ENCODE results near the gene CMSS1.

CMSS1 gene

GRCh38 chr3:100184948-100185570 is 367.4 kb downstream of the CMSS1 start:
- H3K27ac ChIP-seq (ENCODE audit: low read length): no peak overlapping the region

GRCh38 chr3:100185847-100186246 is 368.2 kb downstream of the CMSS1 start:
- H3K9ac ChIP-seq (ENCODE audit: low read length in 2 of 2): no peak overlapping the region

More at GRCh38 chr3:100184948-100185570, 367.4 kb downstream of the CMSS1 start:
- H3K27me3 ChIP-seq (ENCODE audit: control insufficient read depth in 1 of 2, insufficient read depth in 2 of 2, low read length in 2 of 2): no peaks in the 10 kb centered on the region
- no peak overlapping the region for H3K4me3 ChIP-seq (ENCODE audit: low read length in 2 of 2)
- no peaks in the 10 kb centered on the region for H3K9me3 ChIP-seq (ENCODE audit: control insufficient read depth in 2 of 2, low read length in 2 of 2)
- H3K9ac ChIP-seq (ENCODE audit: low read length in 2 of 2): no peak overlapping the region
- H3K36me3 ChIP-seq (ENCODE audit: control insufficient read depth in 2 of 2, insufficient read depth in 2 of 2, low read length in 2 of 2): no peaks in the 10 kb centered on the region
- H3K4me1 ChIP-seq (ENCODE audit: control insufficient read depth, insufficient read depth, low read length): peaks cover 6% of the 10 kb centered on the region

GRCh38 chr3:100189444-100189964 is 371.8 kb downstream of the CMSS1 start:
- H3K4me1 ChIP-seq (ENCODE audit: control insufficient read depth, insufficient read depth, low read length): peaks cover 6% of the 10 kb centered on the region
- no peak overlapping the region for H3K9ac ChIP-seq (ENCODE audit: low read length in 2 of 2)
- H3K36me3 ChIP-seq (ENCODE audit: control insufficient read depth in 2 of 2, insufficient read depth in 2 of 2, low read length in 2 of 2): no peaks in the 10 kb centered on the region
- H3K9me3 ChIP-seq (ENCODE audit: control insufficient read depth in 2 of 2, low read length in 2 of 2): no peaks in the 10 kb centered on the region
- H3K27me3 ChIP-seq (ENCODE audit: control insufficient read depth in 1 of 2, insufficient read depth in 2 of 2, low read length in 2 of 2): no peaks in the 10 kb centered on the region
- no peak overlapping the region for H3K27ac ChIP-seq (ENCODE audit: low read length)
- H3K4me3 ChIP-seq (ENCODE audit: low read length in 2 of 2): no peak overlapping the region

More at GRCh38 chr3:100185847-100186246, 368.2 kb downstream of the CMSS1 start:
- no peaks in the 10 kb centered on the region for H3K36me3 ChIP-seq (ENCODE audit: control insufficient read depth in 2 of 2, insufficient read depth in 2 of 2, low read length in 2 of 2)
- no peaks in the 10 kb centered on the region for H3K9me3 ChIP-seq (ENCODE audit: control insufficient read depth in 2 of 2, low read length in 2 of 2)
- no peak overlapping the region for H3K27ac ChIP-seq (ENCODE audit: low read length)
- H3K27me3 ChIP-seq (ENCODE audit: control insufficient read depth in 1 of 2, insufficient read depth in 2 of 2, low read length in 2 of 2): no peaks in the 10 kb centered on the region
- H3K4me3 ChIP-seq (ENCODE audit: low read length in 2 of 2): no peak overlapping the region
- H3K4me1 ChIP-seq (ENCODE audit: control insufficient read depth, insufficient read depth, low read length): peaks cover 6% of the 10 kb centered on the region

GRCh38 chr3:100195375-100195774 is 377.7 kb downstream of the CMSS1 start:
- H3K36me3 ChIP-seq (ENCODE audit: control insufficient read depth in 2 of 2, insufficient read depth in 2 of 2, low read length in 2 of 2): no peaks in the 10 kb centered on the region
- H3K9me3 ChIP-seq (ENCODE audit: control insufficient read depth in 2 of 2, low read length in 2 of 2): peaks cover 2 to 3% of the 10 kb centered on the region in 2 donors
- no peaks in the 10 kb centered on the region for H3K4me1 ChIP-seq (ENCODE audit: control insufficient read depth, insufficient read depth, low read length)
- no peak overlapping the region for H3K4me3 ChIP-seq (ENCODE audit: low read length in 2 of 2)
- H3K27ac ChIP-seq (ENCODE audit: low read length): no peak overlapping the region
- no peak overlapping the region for H3K9ac ChIP-seq (ENCODE audit: low read length in 2 of 2)
- no peaks in the 10 kb centered on the region for H3K27me3 ChIP-seq (ENCODE audit: control insufficient read depth in 1 of 2, insufficient read depth in 2 of 2, low read length in 2 of 2)

GRCh38 chr3:100197876-100198275 is 380.2 kb downstream of the CMSS1 start:
- no peak overlapping the region for H3K27ac ChIP-seq (ENCODE audit: low read length)
- H3K4me1 ChIP-seq (ENCODE audit: control insufficient read depth, insufficient read depth, low read length): no peaks in the 10 kb centered on the region
- H3K9me3 ChIP-seq (ENCODE audit: control insufficient read depth in 2 of 2, low read length in 2 of 2): peaks cover 2 to 3% of the 10 kb centered on the region in 2 donors
- no peak overlapping the region for H3K9ac ChIP-seq (ENCODE audit: low read length in 2 of 2)
- no peaks in the 10 kb centered on the region for H3K36me3 ChIP-seq (ENCODE audit: control insufficient read depth in 2 of 2, insufficient read depth in 2 of 2, low read length in 2 of 2)
- H3K4me3 ChIP-seq (ENCODE audit: low read length in 2 of 2): no peak overlapping the region
- no peaks in the 10 kb centered on the region for H3K27me3 ChIP-seq (ENCODE audit: control insufficient read depth in 1 of 2, insufficient read depth in 2 of 2, low read length in 2 of 2)

- Histone ChIP-seq H3K9me3 (ENCODE audit: control insufficient read depth in 2 of 2, low read length in 2 of 2) (peaks cover 3 to 7% of the 10 kb centered on the region in 2 donors), H3K9ac (ENCODE audit: low read length in 2 of 2) (no peak overlapping the region), H3K36me3 (ENCODE audit: control insufficient read depth in 2 of 2, insufficient read depth in 2 of 2, low read length in 2 of 2) (no peaks in the 10 kb centered on the region), H3K27ac (ENCODE audit: low read length) (no peak overlapping the region), H3K4me3 (ENCODE audit: low read length in 2 of 2) (no peak overlapping the region), H3K27me3 (ENCODE audit: control insufficient read depth in 1 of 2, insufficient read depth in 2 of 2, low read length in 2 of 2) (no peaks in the 10 kb centered on the region), H3K4me1 (ENCODE audit: control insufficient read depth, insufficient read depth, low read length) (no peaks in the 10 kb centered on the region)
Observed at GRCh38 chr3:100198579-100199269, 381.1 kb downstream of the CMSS1 start.

GRCh38 chr3:100205171-100205570 is 387.5 kb downstream of the CMSS1 start:
- Histone ChIP-seq H3K36me3 (ENCODE audit: control insufficient read depth in 2 of 2, insufficient read depth in 2 of 2, low read length in 2 of 2) (no peaks in the 10 kb centered on the region), H3K4me3 (ENCODE audit: low read length in 2 of 2) (no peak overlapping the region), H3K27me3 (ENCODE audit: control insufficient read depth in 1 of 2, insufficient read depth in 2 of 2, low read length in 2 of 2) (no peaks in the 10 kb centered on the region), H3K9ac (ENCODE audit: low read length in 2 of 2) (no peak overlapping the region), H3K27ac (ENCODE audit: low read length) (no peak overlapping the region), H3K9me3 (ENCODE audit: control insufficient read depth in 2 of 2, low read length in 2 of 2) (peaks cover 0 to 7% of the 10 kb centered on the region in 2 donors), H3K4me1 (ENCODE audit: control insufficient read depth, insufficient read depth, low read length) (peaks cover 5% of the 10 kb centered on the region)

GRCh38 chr3:100206687-100207086 is 389.0 kb downstream of the CMSS1 start:
- H3K9me3 ChIP-seq (ENCODE audit: control insufficient read depth in 2 of 2, low read length in 2 of 2): peaks cover 0 to 7% of the 10 kb centered on the region in 2 donors
- H3K27me3 ChIP-seq (ENCODE audit: control insufficient read depth in 1 of 2, insufficient read depth in 2 of 2, low read length in 2 of 2): no peaks in the 10 kb centered on the region
- peaks cover 14% of the 10 kb centered on the region for H3K4me1 ChIP-seq (ENCODE audit: control insufficient read depth, insufficient read depth, low read length)
- H3K27ac ChIP-seq (ENCODE audit: low read length): no peak overlapping the region
- no peaks in the 10 kb centered on the region for H3K36me3 ChIP-seq (ENCODE audit: control insufficient read depth in 2 of 2, insufficient read depth in 2 of 2, low read length in 2 of 2)
- H3K9ac ChIP-seq (ENCODE audit: low read length in 2 of 2): no peak overlapping the region
- no peak overlapping the region for H3K4me3 ChIP-seq (ENCODE audit: low read length in 2 of 2)

GRCh38 chr3:100207886-100208285 is 390.2 kb downstream of the CMSS1 start:
- no peaks in the 10 kb centered on the region for H3K36me3 ChIP-seq (ENCODE audit: control insufficient read depth in 2 of 2, insufficient read depth in 2 of 2, low read length in 2 of 2)
- no peak overlapping the region for H3K4me3 ChIP-seq (ENCODE audit: low read length in 2 of 2)
- no peak overlapping the region for H3K9ac ChIP-seq (ENCODE audit: low read length in 2 of 2)
- H3K27ac ChIP-seq (ENCODE audit: low read length): no peak overlapping the region
- peaks cover 0 to 7% of the 10 kb centered on the region in 2 donors for H3K9me3 ChIP-seq (ENCODE audit: control insufficient read depth in 2 of 2, low read length in 2 of 2)
- no peaks in the 10 kb centered on the region for H3K27me3 ChIP-seq (ENCODE audit: control insufficient read depth in 1 of 2, insufficient read depth in 2 of 2, low read length in 2 of 2)
- peaks cover 14% of the 10 kb centered on the region for H3K4me1 ChIP-seq (ENCODE audit: control insufficient read depth, insufficient read depth, low read length)

- no peak overlapping the region for H3K27ac ChIP-seq (ENCODE audit: low read length)
- H3K9ac ChIP-seq (ENCODE audit: low read length in 2 of 2): no peak overlapping the region
- H3K27me3 ChIP-seq (ENCODE audit: control insufficient read depth in 1 of 2, insufficient read depth in 2 of 2, low read length in 2 of 2): no peaks in the 10 kb centered on the region
- no peak overlapping the region for H3K4me3 ChIP-seq (ENCODE audit: low read length in 2 of 2)
- H3K36me3 ChIP-seq (ENCODE audit: control insufficient read depth in 2 of 2, insufficient read depth in 2 of 2, low read length in 2 of 2): no peaks in the 10 kb centered on the region
- H3K4me1 ChIP-seq (ENCODE audit: control insufficient read depth, insufficient read depth, low read length): peaks cover 14% of the 10 kb centered on the region
- no peaks in the 10 kb centered on the region for H3K9me3 ChIP-seq (ENCODE audit: control insufficient read depth in 2 of 2, low read length in 2 of 2)
Observed at GRCh38 chr3:100209169-100209568, 391.5 kb downstream of the CMSS1 start.
